HEK293T (cell line): Measurements from ENCODE around the gene NGFR.
A peak's percentile ranks its signal among the peaks of the same experiment; 100 is the strongest.

Experiments
- CTCF ChIA-PET: fragments of 350-600 bp; formaldehyde crosslinking; extraction: SDS; loops from one replicate; lab custom pipeline; 2021; ENCODE audit warnings: antibody characterized with exemption, inconsistent platforms; lab: Yijun Ruan, JAX
- POLR2A ChIA-PET: fragments of 350-600 bp; formaldehyde crosslinking; extraction: SDS; loops from one replicate; lab custom pipeline; 2020; ENCODE audit warnings: antibody characterized with exemption, inconsistent platforms; lab: Yijun Ruan, JAX
- DNase-seq: peaks from one replicate; pipeline ENCODE4 v3.0.0; 2012; ENCODE audit warnings: mixed read lengths; ENCODE audit errors: extremely low spot score
- ARNT ChIP-seq: fragments of 450-650 bp; IDR thresholded peaks from 2 replicates; pipeline ENCODE4 v1.6.1; 2017; ENCODE audit warnings: mild to moderate bottlenecking
- BHLHE40 ChIP-seq: fragments of 450-650 bp; IDR thresholded peaks from 2 replicates; pipeline ENCODE4 v1.6.1; 2016; ENCODE audit warnings: mild to moderate bottlenecking, moderate library complexity, borderline replicate concordance
- CTBP1 ChIP-seq: fragments of 450-650 bp; IDR thresholded peaks from 2 replicates; pipeline ENCODE4 v1.6.1; 2016; ENCODE audit warnings: borderline replicate concordance
- ELF4 ChIP-seq: fragments of 450-650 bp; IDR thresholded peaks from 2 replicates; pipeline ENCODE4 v1.6.1; 2017; ENCODE audit warnings: antibody characterized with exemption
- FOXA1 ChIP-seq: fragments of 450-650 bp; IDR thresholded peaks from 2 replicates; pipeline ENCODE4 v1.6.1; 2016; ENCODE audit warnings: mild to moderate bottlenecking
- FOXK2 ChIP-seq: fragments of 450-650 bp; IDR thresholded peaks from 2 replicates; pipeline ENCODE4 v1.6.1; 2016; ENCODE audit warnings: mild to moderate bottlenecking
- FOXM1 ChIP-seq: fragments of 450-650 bp; IDR thresholded peaks from 2 replicates; pipeline ENCODE4 v1.6.1; 2017; ENCODE audit warnings: mild to moderate bottlenecking, borderline replicate concordance
- HDGF ChIP-seq: fragments of 450-650 bp; IDR thresholded peaks from 2 replicates; pipeline ENCODE4 v1.6.1; 2017; ENCODE audit warnings: antibody characterized with exemption, borderline replicate concordance
- L3MBTL2 ChIP-seq: fragments of 450-650 bp; conservative IDR thresholded peaks from 2 replicates; pipeline ENCODE4 v1.6.1; 2016; ENCODE audit warnings: mild to moderate bottlenecking
- LEF1 ChIP-seq: fragments of 450-650 bp; IDR thresholded peaks from 2 replicates; pipeline ENCODE4 v1.6.1; 2017; ENCODE audit warnings: mild to moderate bottlenecking, borderline replicate concordance
- NFRKB ChIP-seq: fragments of 450-650 bp; IDR thresholded peaks from 2 replicates; pipeline ENCODE4 v1.6.1; 2016; ENCODE audit warnings: mild to moderate bottlenecking, moderate library complexity
- PKNOX1 ChIP-seq: fragments of 450-650 bp; IDR thresholded peaks from 2 replicates; pipeline ENCODE4 v1.6.1; 2016
- SP1 ChIP-seq: fragments of 450-650 bp; IDR thresholded peaks from 2 replicates; pipeline ENCODE4 v1.6.1; 2017
- SUZ12 ChIP-seq: fragments of 450-650 bp; IDR thresholded peaks from 2 replicates; pipeline ENCODE4 v1.6.1; 2016; ENCODE audit warnings: mild to moderate bottlenecking
- TARDBP ChIP-seq: fragments of 450-650 bp; IDR thresholded peaks from 2 replicates; pipeline ENCODE4 v1.6.1; 2016
- ZNF384 ChIP-seq: fragments of 450-650 bp; IDR thresholded peaks from 2 replicates; pipeline ENCODE4 v1.6.1; 2016

NGFR gene

GRCh38 chr17:49514071-49514721 lies 19.1 kb downstream of the NGFR start:
- POLR2A ChIA-PET = interaction anchor here (1.9 kb wide), 1 partner anchor 100 kb away, joined by 8 read pairs; the partner anchor contains the start of gene PHB1
- CTCF ChIA-PET = interaction anchor here (0.7 to 0.8 kb wide), 2 partner anchors 10 to 43 kb away, joined by 3 read pairs; no protein-coding TSS in a partner anchor
- TF ChIP-seq BHLHE40 (no peak), PKNOX1 (no peak), SUZ12 (no peak), ELF4 (no peak), L3MBTL2 (no peak), LEF1 (no peak), HDGF (no peak), NFRKB (no peak), FOXM1 (no peak), ARNT (no peak), CTBP1 (no peak), TARDBP (no peak), FOXK2 (no peak), FOXA1 (no peak), ZNF384 (no peak), SP1 (no peak)
- DNase-seq = peak; percentile 46

GRCh38 chr17:49515196-49515770 lies 20.2 kb downstream of the NGFR start:
- POLR2A ChIA-PET = interaction anchor here (1.9 kb wide), 1 partner anchor 101 kb away, joined by 8 read pairs; the partner anchor contains the start of gene PHB1
- TF ChIP-seq BHLHE40 = no peak
- TF ChIP-seq NFRKB = no peak
- TF ChIP-seq ELF4 = no peak
- TF ChIP-seq FOXM1 = no peak
- TF ChIP-seq PKNOX1 = no peak
- no peak for TF ChIP-seq SUZ12
- no peak for TF ChIP-seq FOXK2
- TF ChIP-seq TARDBP = no peak
- no peak for TF ChIP-seq CTBP1
- TF ChIP-seq L3MBTL2 = no peak; the same call in 1 of the 2 replicates
- no peak for TF ChIP-seq ARNT
- TF ChIP-seq ZNF384 = no peak
- TF ChIP-seq SP1 = no peak
- TF ChIP-seq HDGF = no peak
- no peak for TF ChIP-seq FOXA1
- TF ChIP-seq LEF1 = no peak
- DNase-seq = peak; percentile 58

GRCh38 chr17:49516180-49516579 lies 21.1 kb downstream of the NGFR start:
- CTCF ChIA-PET = interaction anchor here (1.1 to 1.7 kb wide), 2 partner anchors 19 to 81 kb away, joined by 3 to 4 read pairs; no protein-coding TSS in a partner anchor

More at GRCh38 chr17:49515196-49515770, 20.2 kb downstream of the NGFR start:
- CTCF ChIA-PET = interaction anchor here (0.7 kb wide), 2 partner anchors 9 to 20 kb away, joined by 3 read pairs; partner anchors contain the start of gene NGFR

GRCh38 chr17:49518346-49519078 lies 23.4 kb downstream of the NGFR start:
- TF ChIP-seq ELF4 (no peak), FOXK2 (no peak), PKNOX1 (no peak), BHLHE40 (no peak), SUZ12 (no peak), L3MBTL2 (no peak), TARDBP (no peak), ARNT (no peak), FOXM1 (no peak), FOXA1 (no peak), SP1 (no peak), HDGF (no peak), NFRKB (no peak), CTBP1 (no peak)
- no peak for DNase-seq
- ChIA-PET CTCF (no interaction called here), POLR2A (no interaction called here)

More at GRCh38 chr17:49516180-49516579, 21.1 kb downstream of the NGFR start:
- POLR2A ChIA-PET = interaction anchor here (1.1 kb wide), 1 partner anchor 9 kb away, joined by 4 read pairs; no protein-coding TSS in a partner anchor
- no peak for DNase-seq
- TF ChIP-seq LEF1 (no peak), L3MBTL2 (no peak), FOXK2 (no peak), ELF4 (no peak), ARNT (no peak), SUZ12 (no peak), ZNF384 (no peak), FOXA1 (no peak), CTBP1 (no peak)

GRCh38 chr17:49519781-49520180 lies 24.7 kb downstream of the NGFR start:
- TF ChIP-seq LEF1 (no peak), SUZ12 (no peak), CTBP1 (no peak), TARDBP (no peak), SP1 (no peak), PKNOX1 (no peak), HDGF (no peak), ELF4 (no peak)
- ChIA-PET CTCF (interaction anchor here (1.0 kb wide), 2 partner anchors 22 to 37 kb away, joined by 3 to 4 read pairs; no protein-coding TSS in a partner anchor), POLR2A (no interaction called here)
- DNase-seq = no peak
